Measurements from ENCODE around the gene WASF2. TPM values are rescaled to one million over a fixed set of nuclear protein-coding genes. Genes with fewer than 3 reads are reported as not detected.

Gene WASF2
- total RNA-seq, 1 donor from 2014 or later = 22.1 TPM

DNA sequence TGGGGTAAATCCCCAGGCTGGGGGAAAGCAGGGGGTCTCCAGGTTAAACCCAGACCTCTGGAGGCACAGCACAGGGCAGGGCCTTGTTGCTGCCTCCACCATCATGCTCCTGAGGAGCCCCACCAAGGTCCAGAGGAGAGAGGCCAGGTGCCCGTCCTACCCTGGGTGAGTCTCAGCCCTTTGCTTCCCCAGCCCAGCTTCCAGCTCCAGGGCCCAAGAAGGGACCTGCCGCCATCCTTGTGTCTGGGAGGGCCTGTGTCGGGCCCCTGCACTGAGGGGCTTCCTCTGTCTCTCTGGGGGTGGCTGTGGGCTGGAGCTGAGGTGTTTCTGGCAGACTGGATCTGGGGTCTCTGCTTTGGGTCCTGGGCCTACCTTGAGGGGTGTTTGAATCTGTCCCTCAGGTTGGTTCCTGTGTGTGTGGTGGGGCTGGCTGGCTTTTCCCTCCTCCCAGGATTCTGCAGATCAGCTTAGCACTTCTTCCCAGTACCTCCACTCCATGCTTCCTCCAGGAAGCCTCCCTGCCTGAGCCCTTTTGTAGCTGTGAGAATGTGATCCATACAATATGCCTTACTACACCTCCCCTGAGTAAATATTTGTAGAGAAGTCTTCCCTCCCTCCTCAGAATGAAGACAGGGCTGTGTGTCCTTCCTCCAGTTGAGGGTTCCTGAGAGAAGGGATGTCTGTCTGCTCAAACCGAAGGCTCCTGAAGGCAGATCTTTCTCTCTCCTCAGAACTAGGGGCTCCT, 91.4 kb downstream of the WASF2 start:
- DNase-seq (ENCODE audit: low read depth) = no peak

DNA sequence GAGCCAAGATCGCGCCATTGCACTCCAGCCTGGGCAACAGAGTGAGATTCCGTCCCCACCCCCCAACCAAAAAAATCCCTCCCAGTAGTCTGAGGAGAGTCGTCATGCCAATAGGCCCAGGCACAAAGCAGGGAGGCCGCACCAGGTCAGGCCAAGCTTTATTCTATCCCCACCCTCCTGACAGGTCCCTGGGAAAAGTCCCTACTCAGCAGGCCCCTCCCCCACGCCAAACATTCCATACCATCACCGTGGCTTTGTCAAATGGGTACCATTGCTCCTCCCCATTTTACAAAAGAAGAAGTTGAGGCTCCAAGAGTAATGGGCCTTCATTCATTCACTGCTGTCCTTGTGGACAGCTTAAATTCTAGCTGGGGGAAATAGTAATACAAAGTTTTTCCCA, 92.2 kb downstream of the WASF2 start:
- Histone ChIP-seq H3K27me3 (ENCODE audit: control insufficient read depth, insufficient read depth, low read length) (no peaks in the 10 kb centered on the region), H3K4me3 (ENCODE audit: low read depth, low read length) (no peak overlapping the region), H3K36me3 (ENCODE audit: control insufficient read depth, insufficient read depth, low read length) (no peaks in the 10 kb centered on the region)
- no peak for DNase-seq (ENCODE audit: low read depth)
- no peak for TF ChIP-seq CTCF (IDR thresholded peaks at IDR 0.05; ENCODE audit: insufficient read depth, low read length, severe bottlenecking)
- no peak for FAIRE-seq

More for the DNA sequence above, 91.4 kb downstream of the WASF2 start:
- Histone ChIP-seq H3K36me3 (ENCODE audit: control insufficient read depth, insufficient read depth, low read length) (no peaks in the 10 kb centered on the region), H3K27me3 (ENCODE audit: control insufficient read depth, insufficient read depth, low read length) (no peaks in the 10 kb centered on the region), H3K4me3 (ENCODE audit: low read depth, low read length) (no peak overlapping the region)
- peak; percentile 72 for FAIRE-seq
- TF ChIP-seq CTCF (IDR thresholded peaks at IDR 0.05; ENCODE audit: insufficient read depth, low read length, severe bottlenecking) = no peak

DNA sequence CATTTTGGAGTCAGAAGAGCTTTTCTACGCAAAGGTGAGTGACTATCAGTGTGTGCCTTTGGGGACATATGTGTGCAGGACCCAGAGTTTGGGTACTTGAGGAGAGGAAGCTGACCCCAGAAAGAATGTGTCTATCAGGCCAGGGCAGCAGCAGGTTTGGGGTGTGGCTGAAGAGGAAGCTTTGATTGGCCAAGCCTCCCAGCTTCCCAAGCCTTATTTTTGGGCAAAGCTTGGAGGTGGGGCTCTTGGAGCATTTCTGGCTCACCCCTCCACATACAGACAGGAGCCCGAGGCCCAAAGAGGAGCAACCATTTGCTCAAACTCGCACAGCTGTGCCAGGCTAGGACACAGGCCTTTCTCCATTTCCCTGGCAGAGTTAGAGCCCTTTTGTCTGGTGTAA, 92.9 kb downstream of the WASF2 start:
- no peaks in the 10 kb centered on the region for H3K36me3 ChIP-seq (ENCODE audit: control insufficient read depth, insufficient read depth, low read length)
- no peak for TF ChIP-seq CTCF (IDR thresholded peaks at IDR 0.05; ENCODE audit: insufficient read depth, low read length, severe bottlenecking)
- no peak for DNase-seq (ENCODE audit: low read depth)
- no peak for FAIRE-seq
- H3K27me3 ChIP-seq (ENCODE audit: control insufficient read depth, insufficient read depth, low read length) = no peaks in the 10 kb centered on the region
- no peak overlapping the region for H3K4me3 ChIP-seq (ENCODE audit: low read depth, low read length)

DNA sequence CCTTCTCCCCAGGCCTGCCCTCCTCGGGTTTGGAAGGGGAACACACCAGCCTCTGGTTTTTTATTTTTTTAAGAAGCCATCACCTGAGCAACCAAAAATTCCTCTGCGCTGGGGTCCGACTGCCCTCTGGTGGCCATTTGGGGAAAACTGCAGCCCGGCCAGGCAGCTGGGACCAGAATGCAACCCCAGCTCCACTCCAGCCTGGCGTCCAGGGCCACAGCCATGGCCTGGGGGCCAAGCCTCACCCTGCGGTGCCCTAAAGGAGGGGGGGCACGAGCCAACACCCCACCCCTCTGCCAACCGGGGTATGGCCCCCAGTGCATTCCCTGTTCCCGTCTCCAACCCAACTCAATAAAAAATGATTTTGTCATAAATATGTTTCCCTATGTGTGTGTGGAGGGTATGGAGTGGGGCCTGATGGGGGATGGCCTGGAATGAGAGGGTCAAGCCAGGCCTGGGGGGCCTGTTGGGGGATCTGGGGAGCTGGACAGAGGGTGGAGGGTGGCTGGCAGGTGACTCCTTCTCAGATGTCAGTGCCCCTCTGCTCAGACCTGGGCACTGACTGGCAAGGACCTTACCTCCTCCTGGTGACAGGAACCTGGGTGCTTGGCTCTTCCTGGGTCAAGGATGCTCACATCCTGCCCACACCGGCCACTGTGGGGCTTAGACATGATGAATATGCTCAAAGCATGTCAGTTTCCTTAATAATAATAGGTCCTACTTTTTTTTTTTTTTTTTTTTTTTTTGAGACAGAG, 94.3 kb downstream of the WASF2 start:
- H3K4me3 ChIP-seq (ENCODE audit: low read depth, low read length) = no peak overlapping the region
- H3K36me3 ChIP-seq (ENCODE audit: control insufficient read depth, insufficient read depth, low read length) = no peaks in the 10 kb centered on the region
- DNase-seq (ENCODE audit: low read depth) (peak; percentile 61), FAIRE-seq (no peak)
- H3K27me3 ChIP-seq (ENCODE audit: control insufficient read depth, insufficient read depth, low read length) = no peaks in the 10 kb centered on the region
- TF ChIP-seq CTCF (IDR thresholded peaks at IDR 0.05; ENCODE audit: insufficient read depth, low read length, severe bottlenecking) = peak; percentile 92

GRCh38 chr1:27394925-27395324, 95.0 kb downstream of the WASF2 start:
- TF ChIP-seq CTCF (IDR thresholded peaks at IDR 0.05; ENCODE audit: insufficient read depth, low read length, severe bottlenecking) = no peak
- DNase-seq (ENCODE audit: low read depth) (no peak), FAIRE-seq (no peak)
- Histone ChIP-seq H3K4me3 (ENCODE audit: low read depth, low read length) (no peak overlapping the region), H3K27me3 (ENCODE audit: control insufficient read depth, insufficient read depth, low read length) (no peaks in the 10 kb centered on the region), H3K36me3 (ENCODE audit: control insufficient read depth, insufficient read depth, low read length) (no peaks in the 10 kb centered on the region)

Data from bronchial epithelial cell (primary cell).